HG02885 (cell line): ENCODE data around the gene DCTN5.

Source experiments
- ATAC-seq: cut with Tn5 transposase; IDR thresholded peaks from one replicate; pipeline ENCODE4 v1.9.1; 2021; ENCODE audit warnings: mild to moderate bottlenecking; ENCODE audit not compliant: unreplicated experiment, poor library complexity

DCTN5 gene

DNA sequence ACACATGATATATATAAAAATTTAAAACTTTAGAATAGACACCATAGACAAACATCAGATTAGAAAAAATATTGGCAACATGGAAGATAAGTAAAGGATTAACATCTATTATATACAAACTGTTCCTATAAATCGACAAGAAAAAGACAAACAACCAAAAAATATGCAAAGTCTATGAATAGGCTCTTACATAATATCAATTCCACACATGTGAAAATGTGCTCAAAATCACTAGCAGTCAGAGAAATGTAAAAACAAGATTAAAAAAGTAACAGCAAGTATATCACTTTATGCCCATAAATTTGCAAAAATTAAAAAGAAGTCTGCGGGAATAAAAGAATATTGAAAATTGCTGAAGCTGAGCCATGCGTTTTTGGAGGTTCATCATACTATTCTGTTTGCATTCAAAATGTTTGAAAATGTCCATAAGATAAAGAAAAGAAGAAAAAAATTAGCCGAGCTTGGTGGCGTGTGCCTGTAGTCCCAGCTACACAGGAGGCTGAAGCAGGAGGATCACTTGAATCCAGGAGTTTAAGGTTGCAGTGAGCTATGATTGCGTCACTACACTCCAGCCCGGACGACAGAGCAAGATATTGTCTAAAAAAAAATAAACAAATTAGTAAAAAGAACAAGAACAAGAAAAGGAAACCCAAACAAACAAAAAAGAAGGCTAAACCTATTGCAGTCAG, 83.0 kb downstream of the DCTN5 start:
- ATAC-seq = no peak

DNA sequence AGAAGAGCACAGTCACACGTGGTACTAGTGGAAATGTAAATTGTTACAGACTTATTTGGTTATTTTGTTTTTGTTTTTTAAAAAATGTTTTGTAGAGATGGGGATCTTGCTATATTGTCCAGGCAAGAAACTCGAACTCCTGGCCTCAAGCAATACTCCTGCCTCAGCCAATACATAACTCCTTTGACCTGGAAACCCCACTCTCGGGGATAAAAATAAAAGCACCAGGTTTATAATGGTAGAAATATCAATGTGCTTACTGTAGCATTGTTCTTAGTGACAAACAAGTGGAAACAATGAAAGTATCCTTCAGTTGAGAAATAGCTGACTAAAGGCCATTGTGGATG, 83.5 kb downstream of the DCTN5 start:
- no peak for ATAC-seq

DNA sequence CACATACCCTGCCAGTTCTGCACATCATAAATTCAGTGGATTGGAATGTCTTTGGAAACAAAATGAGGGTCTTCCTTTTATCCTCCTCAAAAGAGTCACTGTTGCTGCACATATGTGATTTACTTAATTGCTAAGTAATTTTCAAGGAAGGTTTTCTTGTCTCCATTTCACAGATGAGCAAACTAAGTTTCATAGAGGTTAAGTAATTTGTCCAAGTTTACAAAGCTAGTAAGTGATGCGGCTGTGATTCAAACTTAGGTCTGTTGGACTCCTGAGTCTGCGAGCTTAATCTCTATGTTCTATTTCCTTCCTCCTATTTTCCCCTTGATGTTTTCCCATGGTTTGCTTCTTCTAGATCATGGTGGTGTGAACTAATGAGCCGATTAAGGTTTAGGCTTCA, 85.4 kb downstream of the DCTN5 start:
- no peak for ATAC-seq
